Measurements from ENCODE around the gene SLC2A13. TPM values are rescaled to one million over a fixed set of nuclear protein-coding genes. Genes with fewer than 3 reads are reported as not detected.

SLC2A13 gene
- polyA plus RNA-seq, 1 donor (not counting 4 experiments of a cell fraction or from before 2014, with no cell fraction given): 1.1 TPM

DNA sequence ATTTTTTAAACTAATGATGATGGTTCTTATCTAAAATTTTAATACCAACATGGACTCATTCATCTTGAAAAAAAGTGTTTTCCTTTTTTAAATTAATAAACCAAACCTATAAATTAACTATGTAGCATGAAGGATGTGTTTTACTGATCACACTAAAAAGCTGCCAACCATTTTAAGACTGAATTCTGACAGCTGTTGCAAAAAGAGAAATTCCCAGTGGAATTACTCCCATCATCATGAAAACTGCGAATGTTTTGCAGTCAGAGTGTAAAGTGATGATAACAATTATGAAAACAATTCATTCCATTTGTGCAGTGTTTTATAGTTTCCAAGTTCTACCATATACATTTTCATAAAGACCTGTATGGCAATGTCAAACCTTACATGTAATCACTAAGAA is 232.8 kb downstream of the SLC2A13 start:
- Histone ChIP-seq H3K9me3 (ENCODE audit: control insufficient read depth, low read depth, low read length) (no peaks in the 10 kb centered on the region), H3K79me2 (ENCODE audit: control insufficient read depth, insufficient read depth, low read length) (no peaks in the 10 kb centered on the region), H3K9ac (ENCODE audit: control insufficient read depth, extremely low read depth, insufficient read depth, low read length) (no peak overlapping the region), H2AFZ (ENCODE audit: control insufficient read depth, low read length) (no peak overlapping the region), H4K20me1 (ENCODE audit: control insufficient read depth, extremely low read depth, insufficient read depth, low read length) (no peaks in the 10 kb centered on the region), H3K9me1 (ENCODE audit: control insufficient read depth, extremely low read depth, insufficient read depth, low read length) (no peaks in the 10 kb centered on the region), H3K36me3 (ENCODE audit: control insufficient read depth in 2 of 2, extremely low read depth in 1 of 2, insufficient read depth in 2 of 2, low read length in 2 of 2) (no peaks in the 10 kb centered on the region), H3K4me1 (ENCODE audit: control insufficient read depth, extremely low read depth, insufficient read depth, low read length) (no peaks in the 10 kb centered on the region), H3K27ac (ENCODE audit: control insufficient read depth, insufficient read depth, low read length) (no peak overlapping the region), H3K4me2 (ENCODE audit: control insufficient read depth, extremely low read depth, insufficient read depth, low read depth, low read length) (no peak overlapping the region), H3K27me3 (ENCODE audit: control insufficient read depth, extremely low read depth, insufficient read depth, low read length) (no peaks in the 10 kb centered on the region), H3K4me3 (ENCODE audit: control insufficient read depth in 2 of 3, extremely low read depth in 1 of 3, insufficient read depth in 2 of 3, low read depth in 1 of 3, low read length in 3 of 3) (no peak overlapping the region)
- FAIRE-seq: no peak
- dilution Hi-C loops (cut with MboI; ENCODE audit: extremely low pct_ligation_motif_present, low sequenced_read_pairs): no loop called here
- DNase-seq (ENCODE audit: low read depth, low spot score): no peak
- no peak for TF ChIP-seq EZH2 (IDR thresholded peaks at IDR 0.05; ENCODE audit: low read length)
- TF ChIP-seq, protein P1, sequence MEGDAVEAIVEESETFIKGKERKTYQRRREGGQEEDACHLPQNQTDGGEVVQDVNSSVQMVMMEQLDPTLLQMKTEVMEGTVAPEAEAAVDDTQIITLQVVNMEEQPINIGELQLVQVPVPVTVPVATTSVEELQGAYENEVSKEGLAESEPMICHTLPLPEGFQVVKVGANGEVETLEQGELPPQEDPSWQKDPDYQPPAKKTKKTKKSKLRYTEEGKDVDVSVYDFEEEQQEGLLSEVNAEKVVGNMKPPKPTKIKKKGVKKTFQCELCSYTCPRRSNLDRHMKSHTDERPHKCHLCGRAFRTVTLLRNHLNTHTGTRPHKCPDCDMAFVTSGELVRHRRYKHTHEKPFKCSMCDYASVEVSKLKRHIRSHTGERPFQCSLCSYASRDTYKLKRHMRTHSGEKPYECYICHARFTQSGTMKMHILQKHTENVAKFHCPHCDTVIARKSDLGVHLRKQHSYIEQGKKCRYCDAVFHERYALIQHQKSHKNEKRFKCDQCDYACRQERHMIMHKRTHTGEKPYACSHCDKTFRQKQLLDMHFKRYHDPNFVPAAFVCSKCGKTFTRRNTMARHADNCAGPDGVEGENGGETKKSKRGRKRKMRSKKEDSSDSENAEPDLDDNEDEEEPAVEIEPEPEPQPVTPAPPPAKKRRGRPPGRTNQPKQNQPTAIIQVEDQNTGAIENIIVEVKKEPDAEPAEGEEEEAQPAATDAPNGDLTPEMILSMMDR (optimal IDR thresholded peaks at IDR 0.05 in 1 of 3, IDR thresholded peaks at IDR 0.05 in 1 of 3, conservative IDR thresholded peaks at IDR 0.05 in 1 of 3; ENCODE audit: extremely low read depth in 1 of 3, insufficient read depth in 2 of 3, low read length in 3 of 3): no peak

DNA sequence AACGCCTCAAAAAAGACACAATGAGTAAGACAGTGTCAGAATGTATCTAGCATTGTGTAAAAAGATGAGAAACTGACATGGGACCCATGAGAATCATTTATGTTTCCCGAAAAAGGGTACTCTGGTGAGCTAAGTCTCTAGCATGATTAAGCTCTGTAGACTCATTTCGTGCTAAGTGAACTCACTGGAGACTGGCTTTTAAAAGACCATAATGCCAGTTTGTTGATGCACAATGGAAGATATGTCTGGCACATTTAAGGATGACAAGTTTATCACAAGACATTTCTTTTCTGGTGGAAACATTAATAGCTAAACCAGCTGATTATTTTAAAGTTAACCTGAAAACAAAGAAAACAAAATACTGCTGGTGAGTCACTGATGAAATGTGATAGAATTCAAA is 233.5 kb downstream of the SLC2A13 start:
- Histone ChIP-seq H3K4me1 (ENCODE audit: control insufficient read depth, extremely low read depth, insufficient read depth, low read length) (no peaks in the 10 kb centered on the region), H3K9ac (ENCODE audit: control insufficient read depth, extremely low read depth, insufficient read depth, low read length) (no peak overlapping the region), H3K4me3 (ENCODE audit: control insufficient read depth in 2 of 3, extremely low read depth in 1 of 3, insufficient read depth in 2 of 3, low read depth in 1 of 3, low read length in 3 of 3) (no peak overlapping the region), H4K20me1 (ENCODE audit: control insufficient read depth, extremely low read depth, insufficient read depth, low read length) (no peaks in the 10 kb centered on the region), H3K4me2 (ENCODE audit: control insufficient read depth, extremely low read depth, insufficient read depth, low read depth, low read length) (no peak overlapping the region), H3K79me2 (ENCODE audit: control insufficient read depth, insufficient read depth, low read length) (no peaks in the 10 kb centered on the region), H3K36me3 (ENCODE audit: control insufficient read depth in 2 of 2, extremely low read depth in 1 of 2, insufficient read depth in 2 of 2, low read length in 2 of 2) (no peaks in the 10 kb centered on the region), H3K27me3 (ENCODE audit: control insufficient read depth, extremely low read depth, insufficient read depth, low read length) (no peaks in the 10 kb centered on the region), H2AFZ (ENCODE audit: control insufficient read depth, low read length) (no peak overlapping the region), H3K27ac (ENCODE audit: control insufficient read depth, insufficient read depth, low read length) (no peak overlapping the region), H3K9me1 (ENCODE audit: control insufficient read depth, extremely low read depth, insufficient read depth, low read length) (no peaks in the 10 kb centered on the region), H3K9me3 (ENCODE audit: control insufficient read depth, low read depth, low read length) (no peaks in the 10 kb centered on the region)
- no peak for FAIRE-seq
- DNase-seq (ENCODE audit: low read depth, low spot score): no peak
- TF ChIP-seq, protein P1 (optimal IDR thresholded peaks at IDR 0.05 in 1 of 3, IDR thresholded peaks at IDR 0.05 in 1 of 3, conservative IDR thresholded peaks at IDR 0.05 in 1 of 3; ENCODE audit: extremely low read depth in 1 of 3, insufficient read depth in 2 of 3, low read length in 3 of 3): no peak
- no peak for TF ChIP-seq EZH2 (IDR thresholded peaks at IDR 0.05; ENCODE audit: low read length)
- dilution Hi-C loops (cut with MboI; ENCODE audit: extremely low pct_ligation_motif_present, low sequenced_read_pairs): no loop called here

Measured in keratinocyte (primary cell).